Measurements from ENCODE around the gene GLO1. TPM values are rescaled to one million over a fixed set of nuclear protein-coding genes. Genes with fewer than 3 reads are reported as not detected.

The GLO1 gene
- total and polyA plus RNA-seq, 7 donors: 39.5 to 151 (median 83.2) TPM

- Histone ChIP-seq H3K27ac (no peak overlapping the region), H3K4me1 (peaks cover 16% of the 10 kb centered on the region), H3K4me3 (no peak overlapping the region), H3K9me3 (no peaks in the 10 kb centered on the region), H3K36me3 (ENCODE audit: insufficient read depth in 1 of 2, low read depth in 1 of 2) (no peaks in the 10 kb centered on the region), H3K27me3 (ENCODE audit: insufficient read depth in 3 of 3, low read length in 2 of 3) (no peaks in the 10 kb centered on the region)
- ATAC-seq (no peak), DNase-seq (no peak)
- intact Hi-C loops (cut with DNase I): no loop called here
- TF ChIP-seq CTCF (IDR thresholded peaks at IDR 0.05): no peak
- WGBS, 3 donors: 86 to 93% (median 91%) methylated on average over 3 of the region's 3 CpGs
Measured at GRCh38 chr6:38631186-38631783, 71.7 kb downstream of the GLO1 start.

Other genes with a start within 250 kb of the GLO1 start
- gene BTBD9, start 63.2 kb downstream of the GLO1 start, total RNA-seq: 10 to 100 TPM in 2 of 4 donors, 1 to 10 TPM in 2; 8.4 to 10.9 (median 9.7) TPM
- 1 to 10 TPM; 2.3 to 4.5 (median 2.9) TPM for gene BTBD9, start 63.2 kb downstream of the GLO1 start, polyA plus RNA-seq
- gene DNAH8, start 12.2 kb upstream of the GLO1 start, total RNA-seq: under 1 TPM in 1 of 4 donors, not detected in 3; 0.02 TPM
- gene DNAH8, start 12.2 kb upstream of the GLO1 start, polyA plus RNA-seq: not detected

Data from psoas muscle (tissue), 8 donors.